Motor neuron (in vitro differentiated cells): ENCODE measurements around the gene LANCL3. TPM values are rescaled to one million over a fixed set of nuclear protein-coding genes. Genes with fewer than 3 reads are reported as not detected.
"Not testable (repeated sequence)": the region's sequence is repeated elsewhere in the genome, so short reads cannot be mapped to it uniquely, and the experiment has no call there.

Experiments used
- ATAC-seq, 8 experiments: fragments of 200-7000 bp; cut with Tn5 transposase; replicated peaks in 6 of 8; 2 replicates each; pipeline ENCODE4 v1.8.0; 2021; ENCODE audit warnings: mild to moderate bottlenecking in 8 of 8, moderate library complexity in 8 of 8
- H3K27ac ChIP-seq, 2 donors: fragments of 250-450 bp; sonication (Bioruptor Pico); 2 replicates each; pipeline ENCODE4 v1.9.0; 2021; ENCODE audit warnings: antibody characterized with exemption in 2 of 2, mild to moderate bottlenecking in 2 of 2, moderate library complexity in 1 of 2
- H3K4me1 ChIP-seq, 2 donors: fragments of 250-450 bp; sonication (Bioruptor Pico); replicated peaks in 1 of 2; 2 replicates each; pipeline ENCODE4 v1.6.1; 2021; ENCODE audit warnings: antibody characterized with exemption in 2 of 2, mild to moderate bottlenecking in 2 of 2, moderate library complexity in 1 of 2
- H3K4me3 ChIP-seq, 5 donors: fragments of 250-450 bp; sonication (Bioruptor Pico); 2 replicates each; pipeline ENCODE4 v1.9.0; 2021; ENCODE audit warnings: antibody characterized with exemption in 5 of 5, mild to moderate bottlenecking in 5 of 5, moderate library complexity in 4 of 5
- WGBS, 10 experiments: fragments of 450-650 bp; shearing (Covaris generic); methylation state at CpG; one replicate each; pipeline ENCODE4 v1.0.0; 2022; 5-methylcytosine and 5-hydroxymethylcytosine counted together
- in situ Hi-C, 9 experiments: fragments of 400-800 bp; cut with MboI; loops; one replicate each; pipeline ENCODE4 v1.15.0; 2021; ENCODE audit warnings: low sequenced_read_pairs in 9 of 9, low pct_unique_long_range_greater_than_20kb in 2 of 9; ENCODE audit not compliant: unreplicated experiment in 9 of 9
- total RNA-seq, 8 experiments: library from RNA; unstranded; fragments of 300-600 nt; gene quantifications; 2 replicates each; pipeline versions ENCODE4 v1.2.3 to v1.2.4, GENCODE V29; 2022

The LANCL3 gene
- 10 to 100 TPM in 1 of 8 experiments, 1 to 10 TPM in 6, under 1 TPM in 1; 0.38 to 15.2 (median 1.9) TPM for total RNA-seq

DNA sequence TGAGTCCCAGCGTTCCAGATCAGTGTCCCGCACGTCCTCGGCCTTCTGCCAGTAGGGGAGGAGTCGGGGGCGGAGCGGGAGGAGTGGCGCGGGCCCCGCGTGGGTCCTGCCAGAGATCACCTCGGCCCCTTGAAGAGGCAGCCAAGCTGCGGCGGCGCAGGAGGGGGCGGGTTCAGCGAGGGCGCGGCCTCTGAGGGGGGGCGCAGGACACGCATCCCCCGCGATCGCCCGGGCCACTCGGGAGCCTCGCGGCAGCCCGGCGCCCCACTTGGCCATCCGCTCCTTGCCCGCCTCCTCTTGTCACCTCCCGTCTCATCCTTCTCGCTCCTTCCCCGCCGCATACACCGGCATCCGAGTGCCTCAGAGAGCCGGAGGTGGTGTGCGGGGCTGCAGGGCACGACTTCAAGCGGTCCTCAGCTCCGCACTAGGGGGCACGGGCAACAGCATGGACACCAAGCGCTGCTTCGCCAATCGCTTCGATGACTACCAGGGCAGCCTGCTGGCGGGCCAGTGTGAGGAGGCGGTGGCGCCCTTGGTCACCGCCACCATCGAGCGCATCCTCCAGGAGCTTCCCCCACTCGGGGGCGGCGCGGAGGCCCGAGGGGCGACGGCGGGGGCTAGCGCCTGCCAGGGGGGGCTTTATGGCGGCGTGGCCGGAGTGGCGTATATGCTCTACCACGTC is at the start of gene LANCL3:
Gene LANCL3 (plus strand): TSS at position 236 of the 682 bp plus-strand sequence. CDS start 210 bp downstream, at position 446.
- H3K27ac ChIP-seq, in situ Hi-C loops, H3K4me1 ChIP-seq: not testable (repeated sequence)
- H3K4me3 ChIP-seq, result peak within 1 kb of the TSS; percentile 31 to 42 (median 35)
- no CpG with 5 or more reads among the region's 68 CpGs for WGBS, 10 experiments
- peak; percentile 25 to 85 (median 76) for ATAC-seq

DNA sequence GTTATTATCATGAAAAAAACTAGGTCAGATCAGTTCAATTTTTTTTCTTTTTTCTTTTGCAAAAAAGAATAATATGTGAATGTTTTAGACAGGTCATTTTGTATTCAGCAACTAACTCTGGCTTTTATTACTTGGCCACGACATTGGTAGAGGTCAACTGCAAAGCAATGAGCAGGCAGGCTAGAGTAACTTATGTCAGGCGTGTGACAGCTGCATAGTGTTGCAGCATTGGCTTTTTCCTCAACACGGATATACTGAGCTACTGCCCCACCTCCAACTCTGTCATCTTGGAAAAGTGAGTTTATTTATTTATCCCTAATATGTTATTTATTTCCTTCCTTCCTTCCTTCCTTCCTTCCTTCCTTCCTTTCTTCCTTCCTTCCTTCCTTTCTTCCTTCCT is 47.8 kb upstream of the LANCL3 start:
- 0 to 30% (median 20%) methylated on average over 1 to 2 of the region's 3 CpGs; no CpG with 5 or more reads in 5 of the 10 experiments for WGBS, 10 experiments
- H3K4me1 ChIP-seq, in situ Hi-C loops, H3K27ac ChIP-seq, H3K4me3 ChIP-seq: not testable (repeated sequence)
- peak in 2 of 8 experiments; percentile 53 to 62 for ATAC-seq

DNA sequence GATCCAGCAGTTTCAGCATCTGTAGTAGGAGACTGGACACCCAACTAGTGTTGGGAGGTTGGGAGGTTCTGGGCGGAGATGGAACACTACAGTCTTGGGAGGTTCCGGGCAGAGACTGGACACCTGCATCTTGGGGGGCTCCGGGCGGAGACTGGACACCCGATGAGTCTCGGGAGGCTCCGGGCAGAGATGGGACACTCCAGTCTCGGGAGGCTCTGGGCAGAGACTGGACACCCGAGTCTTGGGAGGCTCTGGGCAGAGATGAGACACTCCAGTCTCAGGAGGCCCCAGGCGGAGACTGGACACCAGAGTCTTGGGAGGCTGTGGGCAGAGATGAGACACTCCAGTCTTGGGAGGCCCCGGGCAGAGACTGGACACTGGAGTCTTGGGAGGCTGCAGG is 29.5 kb upstream of the LANCL3 start:
- H3K27ac ChIP-seq, result no peak overlapping the region
- H3K4me3 ChIP-seq, result no peak overlapping the region
- no peak for ATAC-seq
- no peaks in the 10 kb centered on the region for H3K4me1 ChIP-seq
- 68 to 85% methylated on average over 4 to 5 of the region's 11 CpGs; no CpG with 5 or more reads in 8 of the 10 experiments for WGBS, 10 experiments
- in situ Hi-C loops, result no loop called here

DNA sequence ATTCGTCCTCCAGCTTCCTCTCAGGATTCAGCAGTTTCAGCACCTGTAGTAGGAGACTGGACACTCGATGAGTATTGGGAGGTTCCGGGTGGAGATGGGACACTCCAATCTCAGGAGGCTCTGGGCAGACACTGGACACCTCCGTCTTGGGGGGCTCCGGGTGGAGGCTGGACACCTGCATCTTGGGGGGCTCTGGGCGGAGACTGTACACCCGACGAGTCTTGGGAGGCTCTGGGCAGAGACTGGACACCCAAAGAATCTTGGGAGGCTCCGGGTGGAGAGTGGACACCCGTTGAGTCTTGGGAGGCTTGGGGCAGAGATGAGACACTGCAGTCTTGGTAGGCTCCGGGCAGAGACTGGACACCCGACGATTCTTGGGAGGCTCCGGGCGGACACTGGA is 28.7 kb upstream of the LANCL3 start:
- no peak for ATAC-seq
- no peak overlapping the region for H3K27ac ChIP-seq
- no peaks in the 10 kb centered on the region for H3K4me1 ChIP-seq
- 67% methylated on average over 7 of the region's 15 CpGs; no CpG with 5 or more reads in 9 of the 10 experiments for WGBS, 10 experiments
- in situ Hi-C loops, result no loop called here
- no peak overlapping the region for H3K4me3 ChIP-seq

DNA sequence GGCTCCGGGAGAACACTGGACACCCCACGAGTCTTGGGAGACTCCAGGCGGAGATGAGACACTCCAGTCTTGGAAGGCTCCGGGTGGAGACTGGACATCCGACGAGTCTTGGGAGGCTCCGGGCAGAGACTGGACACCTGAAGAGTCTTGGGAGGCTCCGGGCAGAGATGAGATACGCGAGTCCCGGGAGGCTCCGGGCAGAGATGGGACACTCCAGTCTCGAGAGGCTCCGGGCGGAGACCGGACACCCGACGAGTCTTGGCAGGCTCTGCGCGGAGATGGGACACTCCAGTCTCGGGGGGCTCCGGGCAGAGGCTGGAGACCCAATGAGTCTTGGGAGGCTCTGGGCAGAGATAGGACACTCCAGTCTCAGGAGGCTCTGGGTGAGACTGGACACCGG is 28.1 kb upstream of the LANCL3 start:
- WGBS, 10 experiments, result no CpG with 5 or more reads among the region's 23 CpGs
- no peak for ATAC-seq
- no peak overlapping the region for H3K27ac ChIP-seq
- H3K4me3 ChIP-seq, result no peak overlapping the region
- no peaks in the 10 kb centered on the region for H3K4me1 ChIP-seq
- in situ Hi-C loops, result no loop called here

DNA sequence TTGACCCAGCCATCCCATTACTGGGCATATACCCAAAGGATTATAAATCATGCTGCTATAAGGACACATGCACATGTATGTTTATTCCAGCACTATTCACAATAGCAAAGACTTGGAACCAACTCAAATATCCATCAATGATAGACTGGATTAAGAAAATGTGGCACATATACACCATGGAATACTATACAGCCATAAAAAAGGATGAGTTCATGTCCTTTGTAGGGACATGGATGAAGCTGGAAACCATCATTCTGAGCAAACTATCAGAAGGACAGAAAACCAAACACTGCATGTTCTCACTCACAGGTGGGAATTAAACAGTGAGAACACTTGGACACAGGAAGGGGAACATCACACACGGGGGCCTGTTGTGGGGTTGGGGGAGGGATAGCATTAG is 26.9 kb upstream of the LANCL3 start:
- no CpG with 5 or more reads among the region's 1 CpG for WGBS, 10 experiments
- H3K27ac ChIP-seq, H3K4me3 ChIP-seq, ATAC-seq, H3K4me1 ChIP-seq, in situ Hi-C loops: not testable (repeated sequence)

DNA sequence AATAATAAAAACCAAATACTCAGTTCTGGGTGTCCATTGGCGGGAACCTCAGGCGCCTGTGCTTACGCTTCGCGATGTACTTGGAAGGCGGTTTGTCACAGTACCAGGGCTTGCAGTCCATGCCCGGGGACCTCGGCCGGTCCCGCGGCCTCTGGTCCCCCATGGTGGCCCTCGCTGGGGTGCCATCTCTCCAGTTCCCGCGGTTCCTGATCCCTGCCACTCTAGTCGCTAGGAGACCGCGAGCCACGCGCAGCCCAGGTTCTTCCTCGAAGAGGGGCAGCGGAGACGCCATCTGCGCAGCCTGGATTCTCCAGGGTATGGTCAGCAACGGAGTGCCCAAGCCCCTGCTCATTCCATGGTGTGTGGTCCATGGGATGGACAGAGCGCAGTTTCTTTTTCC is 26.4 kb upstream of the LANCL3 start:
- ATAC-seq, result no peak
- Histone ChIP-seq H3K4me1 (no peaks in the 10 kb centered on the region), H3K27ac (no peak overlapping the region), H3K4me3 (no peak overlapping the region)
- in situ Hi-C loops, result no loop called here
- WGBS, 10 experiments, result 60 to 100% (median 80%) methylated on average over 1 to 6 of the region's 25 CpGs; no CpG with 5 or more reads in 7 of the 10 experiments

DNA sequence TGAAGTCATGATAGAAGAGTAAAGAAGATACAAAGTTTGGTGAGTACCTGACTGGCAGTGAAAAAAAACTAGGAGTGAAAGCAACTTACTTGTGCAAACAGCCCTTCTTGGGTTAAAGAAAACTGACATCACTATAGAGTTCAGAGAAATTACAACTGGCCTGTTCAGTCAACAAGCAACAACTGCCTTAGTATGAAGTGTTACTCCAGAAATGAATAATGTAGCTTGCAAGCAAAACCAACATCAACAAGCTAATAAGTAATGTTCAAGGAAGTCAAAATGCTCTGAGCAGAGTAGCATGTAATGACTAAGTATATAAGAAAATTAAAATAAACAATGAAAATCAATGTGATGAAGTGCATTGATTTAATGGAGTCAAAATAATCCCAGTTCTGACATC is 21.8 kb upstream of the LANCL3 start:
- H3K4me1 ChIP-seq, H3K4me3 ChIP-seq, ATAC-seq, H3K27ac ChIP-seq, in situ Hi-C loops: not testable (repeated sequence)

DNA sequence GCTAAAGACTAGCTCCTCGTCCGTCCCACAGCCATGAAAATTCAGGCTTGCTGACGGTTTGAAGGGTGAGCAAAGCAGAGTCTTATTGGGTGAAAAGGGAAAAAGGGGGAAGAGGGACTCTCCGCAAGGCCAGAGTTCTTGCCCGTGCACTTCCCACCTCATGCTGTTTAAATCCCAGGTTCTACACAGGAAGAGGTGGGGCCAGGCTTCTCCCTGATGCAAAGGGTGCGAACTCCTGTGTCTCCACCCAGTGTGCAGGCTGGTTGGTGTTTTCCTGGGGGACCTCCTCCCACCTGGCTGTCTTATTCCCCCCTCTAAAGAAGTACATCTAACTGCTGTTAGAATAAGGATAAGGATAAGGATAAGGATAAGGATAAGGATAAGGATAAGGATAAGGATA is 18.0 kb upstream of the LANCL3 start:
- Histone ChIP-seq H3K4me1 (no peaks in the 10 kb centered on the region), H3K4me3 (no peak overlapping the region), H3K27ac (no peak overlapping the region)
- in situ Hi-C loops, result no loop called here
- 40% methylated on average over 5 of the region's 6 CpGs; no CpG with 5 or more reads in 9 of the 10 experiments for WGBS, 10 experiments
- ATAC-seq, result no peak

DNA sequence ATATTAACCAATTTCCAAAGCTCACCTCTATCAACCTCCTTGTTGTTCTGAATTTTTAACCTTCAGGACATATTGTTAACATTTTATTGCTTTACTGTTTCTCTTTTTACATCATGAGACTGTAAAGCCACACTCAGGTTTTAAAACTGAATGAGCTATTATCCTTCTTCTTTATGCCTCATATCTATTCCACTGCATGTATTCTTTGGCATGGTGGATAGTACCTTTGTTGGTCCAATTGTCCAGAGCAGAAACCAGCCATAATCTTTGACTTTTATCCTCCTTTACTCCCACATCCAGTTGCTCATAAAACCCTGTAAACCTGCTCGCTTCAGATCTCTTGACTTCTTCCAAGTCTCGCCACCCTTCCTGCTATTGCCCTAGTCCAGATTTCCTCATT is 6.2 kb upstream of the LANCL3 start:
- in situ Hi-C loops, ATAC-seq, H3K27ac ChIP-seq, H3K4me1 ChIP-seq, H3K4me3 ChIP-seq: not testable (repeated sequence)
- 0 to 71% methylated on average over 1 to 2 of the region's 2 CpGs; no CpG with 5 or more reads in 8 of the 10 experiments for WGBS, 10 experiments

DNA sequence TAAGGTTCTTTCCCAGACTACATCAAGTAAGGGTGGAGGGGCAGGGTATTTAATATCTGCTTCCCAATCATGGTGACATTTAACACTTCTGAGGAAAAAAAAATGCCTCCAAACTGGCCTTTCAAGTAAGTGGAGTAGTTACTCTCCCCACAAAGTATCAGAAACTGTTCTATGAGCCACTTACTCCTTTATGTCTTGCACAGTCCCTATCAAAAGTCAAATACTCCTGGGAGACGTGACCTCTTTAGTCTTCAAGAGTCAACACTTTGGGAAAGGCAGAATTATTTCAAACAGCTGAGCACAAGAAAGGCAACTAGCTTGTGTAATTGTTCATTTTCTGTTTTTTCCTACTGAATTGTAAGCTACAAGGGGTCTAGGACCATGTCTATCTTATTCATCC is 1.1 kb upstream of the LANCL3 start:
- ATAC-seq, in situ Hi-C loops: not testable (repeated sequence)
- WGBS, 10 experiments, result no CpG with 5 or more reads among the region's 1 CpG

DNA sequence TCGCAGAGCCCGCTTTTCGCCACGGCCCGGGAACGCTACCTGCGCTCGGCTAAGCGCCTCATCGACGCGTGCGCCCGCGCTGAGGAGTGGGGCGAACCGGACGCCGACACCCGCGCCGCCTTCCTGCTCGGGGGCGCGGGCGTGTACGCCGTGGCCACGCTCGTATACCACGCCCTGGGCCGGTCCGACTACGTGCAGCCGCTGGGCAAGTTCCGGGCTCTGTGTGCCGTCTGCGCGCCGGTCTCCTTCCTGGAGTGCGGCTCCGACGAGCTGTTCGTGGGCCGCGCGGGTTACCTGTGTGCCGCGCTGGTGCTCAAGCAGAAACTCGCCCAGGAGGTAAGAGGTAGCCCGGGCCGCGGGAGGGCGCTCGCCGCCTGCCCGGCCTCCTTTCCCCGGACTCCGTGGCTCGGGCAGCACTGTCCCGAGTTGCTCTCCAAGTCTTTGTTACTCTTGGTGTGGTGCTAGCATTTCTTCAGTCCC is 687 bp downstream of the LANCL3 start:
- H3K27ac ChIP-seq, H3K4me1 ChIP-seq, in situ Hi-C loops: not testable (repeated sequence)
- peak overlapping the region; percentile 31 to 42 (median 35) for H3K4me3 ChIP-seq
- WGBS, 10 experiments, result 60% methylated on average over 1 of the region's 61 CpGs; no CpG with 5 or more reads in 9 of the 10 experiments
- peak; percentile 58 to 85 (median 72) for ATAC-seq

More for the DNA sequence above, 1.1 kb upstream of the LANCL3 start:
- H3K27ac ChIP-seq, H3K4me3 ChIP-seq, H3K4me1 ChIP-seq: not testable (repeated sequence)

DNA sequence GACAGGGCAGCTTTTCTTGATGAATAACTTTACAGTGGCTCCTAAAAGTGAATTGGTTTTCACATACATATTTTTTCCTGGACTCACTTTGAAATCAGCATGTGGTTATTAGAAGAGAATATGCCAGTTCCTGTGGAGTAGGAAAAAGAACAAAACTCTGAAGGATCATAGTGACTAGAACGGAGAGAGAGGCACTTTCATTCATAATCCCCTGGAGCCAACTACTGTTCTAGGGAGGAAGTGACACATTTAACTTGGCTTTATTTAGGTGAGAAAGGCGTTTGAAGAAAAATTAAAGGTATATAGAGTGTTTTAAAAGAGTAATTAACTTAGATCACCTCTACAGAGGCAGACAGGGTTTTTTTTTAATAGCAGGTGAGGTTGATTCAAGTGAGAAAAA is 1.7 kb downstream of the LANCL3 start:
- 34 to 40% methylated on average over 1 to 2 of the region's 2 CpGs; no CpG with 5 or more reads in 8 of the 10 experiments for WGBS, 10 experiments
- H3K4me1 ChIP-seq, H3K4me3 ChIP-seq, in situ Hi-C loops, H3K27ac ChIP-seq: not testable (repeated sequence)
- ATAC-seq, result peak in 1 of 8 experiments; percentile 12

DNA sequence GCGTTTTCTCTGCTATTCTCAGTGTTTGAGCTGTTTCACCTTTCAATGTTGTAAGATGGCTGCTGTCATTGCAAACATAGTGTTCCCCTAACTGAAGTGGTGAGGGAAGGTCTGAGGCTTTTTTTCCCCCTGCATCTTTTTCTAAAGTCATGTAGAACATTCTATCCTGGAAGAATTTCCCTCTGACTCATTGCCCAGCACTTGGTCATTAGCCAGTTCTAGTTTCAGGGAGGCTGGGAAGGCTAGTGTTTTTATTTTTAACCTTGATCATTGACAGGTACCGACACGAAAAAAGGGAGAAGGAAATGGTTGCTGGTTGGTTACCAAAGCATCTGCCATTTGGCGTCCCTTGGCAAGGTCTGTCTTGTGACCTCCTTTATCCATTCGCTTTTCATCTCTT is 6.6 kb downstream of the LANCL3 start:
- in situ Hi-C loops, result no loop called here
- WGBS, 10 experiments, result 7 to 100% (median 41%) methylated on average over 1 to 4 of the region's 5 CpGs; no CpG with 5 or more reads in 3 of the 10 experiments
- H3K4me3 ChIP-seq, result no peak overlapping the region
- no peaks in the 10 kb centered on the region for H3K4me1 ChIP-seq
- H3K27ac ChIP-seq, result no peak overlapping the region
- no peak for ATAC-seq
